Kidney epithelial cell (primary cell): ENCODE results near the gene MS4A6A. TPM values are rescaled to one million over a fixed set of nuclear protein-coding genes. Genes with fewer than 3 reads are reported as not detected.

Experiments used
- DNase-seq: peaks from one replicate; pipeline ENCODE4 v3.0.0-alpha.2; 2010; ENCODE audit warnings: low read depth
- H3K27me3 ChIP-seq: 2 replicates; pipeline ENCODE4 v1.6.0; 2011; ENCODE audit warnings: low read length; ENCODE audit not compliant: control insufficient read depth, insufficient read depth
- H3K36me3 ChIP-seq: 2 replicates; pipeline ENCODE4 v1.5.1; 2011; ENCODE audit warnings: low read length; ENCODE audit not compliant: control insufficient read depth, insufficient read depth
- H3K4me3 ChIP-seq: 2 replicates; pipeline ENCODE4 v1.5.1; 2011; ENCODE audit warnings: low read depth, mild to moderate bottlenecking, control low read depth, low read length
- CTCF ChIP-seq: IDR thresholded peaks from 2 replicates; pipeline ENCODE4 v1.5.1; 2011; ENCODE audit warnings: mild to moderate bottlenecking, moderate library complexity, low read length, control low read depth, inconsistent platforms; ENCODE audit not compliant: insufficient read depth, poor library complexity, severe bottlenecking
- total RNA-seq: library from RNA; depleted of rRNA; stranded (reverse); fragments of >200 nt; gene quantifications from 2 replicates; pipeline ENCODE4 v1.2.3, GENCODE V29; 2015

Gene MS4A6A
- total RNA-seq, 1 donor from 2014 or later: 2.3 TPM

- no peaks in the 10 kb centered on the region for H3K27me3 ChIP-seq
- no peaks in the 10 kb centered on the region for H3K36me3 ChIP-seq
- H3K4me3 ChIP-seq: no peak overlapping the region
- TF ChIP-seq CTCF: no peak
- DNase-seq: no peak
These were observed 54.5 kb downstream of the MS4A6A start for GRCh38 chr11:60128376-60128775.

GRCh38 chr11:60127311-60127811, 55.5 kb downstream of the MS4A6A start:
- TF ChIP-seq CTCF: no peak
- DNase-seq: peak; percentile 51
- no peaks in the 10 kb centered on the region for H3K27me3 ChIP-seq
- no peak overlapping the region for H3K4me3 ChIP-seq
- H3K36me3 ChIP-seq: no peaks in the 10 kb centered on the region

DNA sequence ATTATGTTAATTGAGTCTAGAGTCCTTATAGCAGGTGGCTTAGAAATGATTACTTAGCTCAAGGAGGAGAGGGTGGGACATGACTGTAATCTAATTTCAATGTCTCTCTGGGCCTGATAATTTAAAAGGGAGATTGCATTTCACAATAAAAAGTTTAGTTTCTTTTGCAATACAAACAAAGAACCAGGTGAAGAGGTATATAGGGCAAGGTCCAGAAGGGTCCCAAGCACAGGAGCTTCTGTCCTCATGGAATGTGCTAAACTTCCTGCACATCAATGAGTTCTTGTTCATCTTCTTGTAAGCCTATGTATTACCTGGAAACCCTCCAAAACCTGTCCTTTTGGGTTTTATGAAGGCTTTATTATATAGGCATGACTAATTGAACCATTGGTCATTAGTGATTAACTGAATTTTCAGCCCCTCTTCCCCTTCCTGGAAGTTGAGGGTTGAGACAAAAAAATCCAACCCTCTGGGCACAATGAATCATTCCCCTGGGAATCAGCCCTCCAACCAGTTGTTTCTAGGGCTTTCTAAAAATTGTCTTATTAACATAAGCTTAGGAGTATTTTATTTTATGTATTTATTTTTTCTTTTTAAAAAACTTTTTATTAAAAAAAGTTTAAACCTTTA, 56.8 kb downstream of the MS4A6A start:
- no peak for TF ChIP-seq CTCF
- Histone ChIP-seq H3K36me3 (no peaks in the 10 kb centered on the region), H3K4me3 (no peak overlapping the region), H3K27me3 (no peaks in the 10 kb centered on the region)
- DNase-seq: no peak

DNA sequence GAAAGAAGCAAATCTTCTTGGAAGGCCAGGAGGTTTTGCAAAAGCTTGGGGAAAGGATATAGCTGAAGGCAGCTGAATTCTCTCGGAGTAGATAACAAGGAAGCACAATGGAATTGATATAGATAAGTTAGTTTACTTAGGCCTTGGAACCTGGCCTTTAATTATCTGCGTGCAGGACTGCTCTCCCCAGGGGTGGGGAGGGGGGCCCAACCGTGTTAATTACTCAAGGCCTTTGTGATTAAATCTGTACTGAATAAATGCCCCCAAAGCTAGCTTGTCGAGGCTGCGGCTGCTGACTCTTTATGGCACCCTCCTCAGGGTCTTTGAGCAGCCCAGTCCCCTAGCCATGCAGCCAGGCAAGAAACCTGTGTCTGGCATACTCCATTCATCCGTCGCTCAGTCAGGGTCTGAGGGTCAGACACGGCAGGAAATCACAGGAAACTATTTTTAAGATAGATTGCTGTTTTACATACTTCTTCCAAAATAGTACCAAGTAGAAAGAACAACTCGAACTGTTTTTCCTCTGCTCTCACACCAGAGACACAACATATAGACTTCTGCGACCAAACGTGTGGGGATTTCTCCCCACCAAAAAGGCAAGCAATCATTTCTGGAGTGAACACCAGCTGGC, 58.0 kb downstream of the MS4A6A start:
- H3K36me3 ChIP-seq: no peaks in the 10 kb centered on the region
- DNase-seq: no peak
- TF ChIP-seq CTCF: no peak
- H3K4me3 ChIP-seq: no peak overlapping the region
- H3K27me3 ChIP-seq: no peaks in the 10 kb centered on the region

Other genes starting within 250 kb of the MS4A6A start
- gene OOSP1, start 244.7 kb downstream of the MS4A6A start, total RNA-seq: not detected in 2 replicates
- gene OOSP4A, start 219.1 kb downstream of the MS4A6A start, total RNA-seq: not detected in 2 replicates
- gene OOSP4B, start 165.9 kb downstream of the MS4A6A start, total RNA-seq: not detected in 2 replicates
- gene OOSP2, start 142.7 kb downstream of the MS4A6A start, total RNA-seq: not detected in 2 replicates
- gene MS4A3, start 126.4 kb downstream of the MS4A6A start, total RNA-seq: not detected in 2 replicates
- gene MS4A2, start 94.4 kb downstream of the MS4A6A start, total RNA-seq: 0.14 TPM in 1 of 2 replicates, not detected in the other
- gene MS4A4E, start 60.1 kb upstream of the MS4A6A start, total RNA-seq: not detected in 2 replicates
- gene MS4A4A, start 97.6 kb upstream of the MS4A6A start, total RNA-seq: 0.27 TPM in 1 of 2 replicates, not detected in the other
- not detected in 2 replicates for gene MS4A6E, start 144.2 kb upstream of the MS4A6A start, total RNA-seq
- gene MS4A7, start 195.4 kb upstream of the MS4A6A start, total RNA-seq: not detected in 2 replicates
- gene MS4A14, start 213.4 kb upstream of the MS4A6A start, total RNA-seq: not detected in 2 replicates
- not detected in 2 replicates for gene MS4A5, start 246.5 kb upstream of the MS4A6A start, total RNA-seq